IMR-90 (cell line): ENCODE measurements around the gene PARP6. TPM values are rescaled to one million over a fixed set of nuclear protein-coding genes. Genes with fewer than 3 reads are reported as not detected.

Experiments used
- ATAC-seq: fragments of 200-7000 bp; cut with Tn5 transposase; 2 replicates; pipeline ENCODE4 v1.9.1; 2020; ENCODE audit warnings: low read depth, mild to moderate bottlenecking, moderate library complexity
- BruUV-seq: library from RNA; stranded (reverse); fragments of 400-500 nt; replicated peaks from 2 replicates; lab custom pipeline; 2021; lab: Mats Ljungman, UMichigan
- CTCF ChIA-PET: fragments of 300-600 bp; formaldehyde crosslinking; extraction: SDS; loops from one replicate; lab custom pipeline; 2021; ENCODE audit warnings: antibody characterized with exemption; lab: Yijun Ruan, JAX
- POLR2A ChIA-PET: fragments of 300-600 bp; sonication (Branson Sonifier 250); formaldehyde crosslinking; loops from one replicate; lab custom pipeline; 2022; ENCODE audit warnings: antibody characterized with exemption; ENCODE audit not compliant: unreplicated experiment; lab: Charles Lee
- DNase-seq: peaks from one replicate; pipeline ENCODE4 v3.0.0; 2013
- H2AFZ ChIP-seq: replicated peaks from 2 replicates; pipeline ENCODE3; 2013; ENCODE audit warnings: low read length, mild to moderate bottlenecking; ENCODE audit not compliant: poor library complexity
- H2AK5ac ChIP-seq: 2 replicates; pipeline ENCODE4 v1.6.1; 2013; ENCODE audit warnings: low read depth, low read length, inconsistent platforms
- H2AK9ac ChIP-seq: replicated peaks from 2 replicates; pipeline ENCODE3; 2013; ENCODE audit warnings: mild to moderate bottlenecking, low read depth, low read length, moderate library complexity; ENCODE audit not compliant: poor library complexity
- H2BK120ac ChIP-seq: 2 replicates; pipeline ENCODE4 v1.6.1; 2013; ENCODE audit warnings: low read depth, low read length, inconsistent platforms
- H2BK15ac ChIP-seq: 3 replicates; pipeline ENCODE4 v1.6.1; 2013; ENCODE audit warnings: low read depth, low read length, inconsistent platforms
- H2BK20ac ChIP-seq: 2 replicates; pipeline ENCODE4 v1.6.1; 2013; ENCODE audit warnings: low read depth, mild to moderate bottlenecking, inconsistent platforms, low read length, moderate library complexity
- H2BK5ac ChIP-seq: 2 replicates; pipeline ENCODE4 v1.6.1; 2013; ENCODE audit warnings: mild to moderate bottlenecking, low read depth, low read length, inconsistent platforms; ENCODE audit not compliant: poor library complexity, severe bottlenecking
- H3K14ac ChIP-seq: replicated peaks from 2 replicates; pipeline ENCODE4 v1.6.1; 2013; ENCODE audit warnings: low read depth, low read length, inconsistent platforms
- H3K18ac ChIP-seq: 2 replicates; pipeline ENCODE4 v1.6.1; 2013; ENCODE audit warnings: low read depth, low read length, control low read depth
- H3K23ac ChIP-seq: 2 replicates; pipeline ENCODE4 v1.6.1; 2013; ENCODE audit warnings: low read depth, low read length, inconsistent platforms
- H3K27ac ChIP-seq: 2 replicates; pipeline ENCODE4 v1.5.1; 2013; ENCODE audit warnings: mild to moderate bottlenecking, control low read depth, low read length; ENCODE audit not compliant: insufficient read depth
- H3K27me3 ChIP-seq: 2 replicates; pipeline ENCODE4 v1.6.1; 2013; ENCODE audit warnings: low read length; ENCODE audit not compliant: control insufficient read depth, insufficient read depth
- H3K36me3 ChIP-seq: 2 replicates; pipeline ENCODE4 v1.6.1; 2013; ENCODE audit warnings: low read length, mixed read lengths; ENCODE audit not compliant: control insufficient read depth, insufficient read depth
- H3K4ac ChIP-seq: 2 replicates; pipeline ENCODE4 v1.6.1; 2013; ENCODE audit warnings: low read depth, low read length, inconsistent platforms
- H3K4me1 ChIP-seq: 2 replicates; pipeline ENCODE4 v1.6.1; 2013; ENCODE audit warnings: low read length, mixed read lengths; ENCODE audit not compliant: control insufficient read depth, insufficient read depth
- H3K4me2 ChIP-seq: 2 replicates; pipeline ENCODE4 v1.6.1; 2013; ENCODE audit warnings: low read depth, mild to moderate bottlenecking, control low read depth, low read length, moderate library complexity
- H3K4me3 ChIP-seq: 2 replicates; pipeline ENCODE4 v1.5.1; 2013; ENCODE audit warnings: low read depth, mild to moderate bottlenecking, control low read depth, low read length, moderate library complexity; ENCODE audit not compliant: insufficient read depth
- H3K56ac ChIP-seq: 2 replicates; pipeline ENCODE4 v1.6.1; 2013; ENCODE audit warnings: low read length, inconsistent platforms; ENCODE audit not compliant: insufficient read depth; ENCODE audit errors: extremely low read depth
- H3K79me1 ChIP-seq, 2 experiments: 2 replicates each; pipeline ENCODE4 v1.6.1; 2013; ENCODE audit warnings: low read length in 2 of 2, inconsistent platforms in 1 of 2, low read depth in 1 of 2
- H3K9ac ChIP-seq: 2 replicates; pipeline ENCODE4 v1.6.1; 2013; ENCODE audit warnings: low read depth, low read length, control low read depth
- H3K9me1 ChIP-seq: 2 replicates; pipeline ENCODE4 v1.6.1; 2013; ENCODE audit warnings: low read length, inconsistent platforms; ENCODE audit not compliant: insufficient read depth
- H3K9me3 ChIP-seq: 2 replicates; pipeline ENCODE4 v1.6.1; 2013; ENCODE audit warnings: low read length; ENCODE audit not compliant: control insufficient read depth, insufficient read depth
- H4K20me1 ChIP-seq: 2 replicates; pipeline ENCODE4 v1.6.1; 2013; ENCODE audit warnings: low read length, inconsistent platforms; ENCODE audit not compliant: insufficient read depth
- H4K5ac ChIP-seq: 2 replicates; pipeline ENCODE4 v1.6.1; 2013; ENCODE audit warnings: mild to moderate bottlenecking, low read depth, low read length, control low read depth
- H4K8ac ChIP-seq, 2 experiments: 2 replicates each; pipeline ENCODE4 v1.6.1; 2013; ENCODE audit warnings: low read depth in 2 of 2, low read length in 2 of 2, control low read depth in 1 of 2, inconsistent platforms in 1 of 2
- H4K91ac ChIP-seq: 2 replicates; pipeline ENCODE4 v1.6.1; 2013; ENCODE audit warnings: low read depth, low read length, inconsistent platforms; ENCODE audit not compliant: insufficient read depth
- FOS ChIP-seq: fragments of 150-350 bp; IDR thresholded peaks from 2 replicates; pipeline ENCODE4 v1.6.1; 2016; ENCODE audit warnings: low read depth, low read length
- RFX5 ChIP-seq: IDR thresholded peaks from 2 replicates; pipeline ENCODE4 v1.8.0; 2012; ENCODE audit warnings: low read depth, mild to moderate bottlenecking, low read length, moderate library complexity
- WGBS, 2 experiments: methylation state at CpG; one replicate each; pipeline versions ENCODE4 v1.1.5 to v1.1.7; 2013; ENCODE audit warnings: missing lambda C conversion rate in 2 of 2; ENCODE audit not compliant: insufficient read length in 1 of 2; ENCODE audit errors: extremely low coverage in 2 of 2; 5-methylcytosine and 5-hydroxymethylcytosine counted together
- dilution Hi-C: fragments of 300-500 bp; cut with HindIII; formaldehyde crosslinking; loops from one replicate; pipeline ENCODE4 v1.14.3; 2018; ENCODE audit warnings: low sequenced_read_pairs; ENCODE audit not compliant: unreplicated experiment
- in situ Hi-C: fragments of 300-500 bp; cut with MboI; formaldehyde crosslinking; loops from 3 replicates; pipeline ENCODE4 v1.14.3; 2019; ENCODE audit warnings: low sequenced_read_pairs, inconsistent platforms, mixed read lengths
- intact Hi-C: fragments of 100-400 bp; cut with micrococcal nuclease; formaldehyde crosslinking; loops from 2 replicates; pipeline ENCODE4 v1.10.0; 2022
- polyA plus RNA-seq, 3 experiments: library from polyadenylated mRNA; depleted of rRNA; stranded (reverse); fragments of >200 nt; gene quantifications; 2 replicates each; pipeline ENCODE4 v1.2.3, GENCODE V29; 2012; ENCODE audit warnings: low replicate concordance in 1 of 3
- total RNA-seq: library from RNA; depleted of rRNA; stranded (reverse); fragments of >200 nt; gene quantifications from 2 replicates; pipeline ENCODE4 v1.2.3, GENCODE V29; 2012

The PARP6 gene
- total and polyA plus RNA-seq, 2 of the 4 experiments (the other 2 are of a cell fraction), result 13.4 to 45.1 TPM

GRCh38 chr15:72227192-72227586 lies 45.2 kb downstream of the PARP6 start:
- 40% methylated on average over 2 of the region's 8 CpGs; no CpG with 5 or more reads in 1 of the 2 experiments for WGBS, 2 experiments
- Histone ChIP-seq H3K14ac (peak overlapping the region; percentile 81), H3K27ac (peak overlapping the region; percentile 83), H4K8ac (peak overlapping the region; percentile 45 to 82), H4K20me1 (peaks cover 69% of the 10 kb centered on the region), H3K56ac (peak overlapping the region; percentile 37), H2AK9ac (no peak overlapping the region), H3K36me3 (peaks cover 20% of the 10 kb centered on the region), H4K91ac (0 out of 2 replicates have a peak overlapping the region, but pooled peaks have one; percentile 81), H3K4me2 (peak overlapping the region; percentile 77), H3K4me1 (peaks cover 30% of the 10 kb centered on the region), H3K9me3 (no peaks in the 10 kb centered on the region), H3K9me1 (peaks cover 25% of the 10 kb centered on the region), H3K4ac (peak overlapping the region; percentile 95), H2BK5ac (peak overlapping the region; percentile 99), H3K9ac (peak overlapping the region; percentile 36; the same call in 1 of the 2 replicates), H3K4me3 (no peak overlapping the region), H2BK15ac (peak overlapping the region; percentile 8; the same call in 1 of the 3 replicates), H3K79me1 (peaks cover 4 to 49% of the 10 kb centered on the region in 2 experiments; a peak in 2 of 4 replicates), H3K18ac (peak overlapping the region; percentile 69; the same call in 1 of the 2 replicates), H4K5ac (peak overlapping the region; percentile 57), H2AFZ (no peak overlapping the region), H2AK5ac (no peak overlapping the region), H3K23ac (peak overlapping the region; percentile 40; the same call in 1 of the 2 replicates), H2BK120ac (peak overlapping the region; percentile 38; the same call in 1 of the 2 replicates), H2BK20ac (peak overlapping the region; percentile 27; the same call in 1 of the 2 replicates), H3K27me3 (no peaks in the 10 kb centered on the region)
- POLR2A ChIA-PET, result interaction anchor here (1.8 kb wide), 1 partner anchor 9 kb away, joined by 12 read pairs; no protein-coding TSS in a partner anchor
- peak; percentile 91 for DNase-seq
- in situ Hi-C loops, result no loop called here
- intact Hi-C loops, result no loop called here
- dilution Hi-C loops, result no loop called here
- TF ChIP-seq RFX5 (no peak), FOS (peak; percentile 72)
- BruUV-seq, result no TSS peak
- ATAC-seq, result no peak
- CTCF ChIA-PET, result interaction anchor here (0.7 to 1.5 kb wide), 5 partner anchors 10 to 31 kb away, joined by 3 to 11 read pairs (median 3); no protein-coding TSS in a partner anchor
